ENCODE data around the gene EPHA1.
"Not testable (repeated sequence)": the region's sequence is repeated elsewhere in the genome, so short reads cannot be mapped to it uniquely, and the experiment has no call there.

DNA sequence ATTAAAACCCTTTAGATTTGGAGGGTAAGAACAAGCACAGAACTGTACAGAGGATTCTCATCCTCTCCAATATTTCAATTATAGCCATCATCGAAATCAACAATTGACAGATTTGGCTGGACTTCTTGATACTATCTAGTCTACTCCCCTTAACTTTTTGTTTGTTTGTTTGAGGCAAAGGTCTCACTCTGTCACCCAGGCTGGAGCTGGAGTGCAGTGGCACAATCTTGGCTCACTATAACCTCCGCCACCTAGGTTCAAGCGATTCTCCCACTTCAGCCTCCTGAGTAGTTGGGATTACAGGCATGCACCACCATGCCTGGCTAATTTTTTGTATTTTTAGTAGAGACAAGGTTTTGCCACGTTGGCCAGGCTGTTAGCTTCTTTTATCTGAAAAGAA is 6.4 kb downstream of the EPHA1 start:
- not testable (repeated sequence) for TF ChIP-seq ZEB2 (tag by site-specific recombination; IDR thresholded peaks at IDR 0.05); ZNF670 (tag by site-specific recombination; IDR thresholded peaks at IDR 0.05; ENCODE audit: low read depth)

All from HEK293 (cell line).